Measurements from ENCODE around the gene CTSO.

The CTSO gene

DNA sequence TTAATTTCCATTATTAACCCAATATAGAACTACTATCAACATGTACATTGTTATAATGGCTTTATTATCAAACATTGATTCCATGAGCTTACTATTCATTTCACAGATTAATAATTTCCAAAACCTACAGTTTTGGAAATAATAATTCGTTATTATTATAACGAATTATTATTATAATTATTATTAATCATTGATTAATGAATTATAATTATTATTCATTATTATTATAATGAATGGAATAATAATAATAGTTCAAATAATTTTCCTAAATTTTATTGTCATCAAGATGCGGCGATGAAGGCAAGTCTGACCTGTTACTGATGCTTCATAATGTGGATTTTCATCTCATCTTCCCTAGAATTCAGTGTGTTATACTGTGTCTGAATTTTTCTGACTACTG, 22.0 kb downstream of the CTSO start:
- no peak overlapping the region for H3K4me3 ChIP-seq (ENCODE audit: low read length)
- DNase-seq (ENCODE audit: low read depth) = no peak
- TF ChIP-seq, protein P1, sequence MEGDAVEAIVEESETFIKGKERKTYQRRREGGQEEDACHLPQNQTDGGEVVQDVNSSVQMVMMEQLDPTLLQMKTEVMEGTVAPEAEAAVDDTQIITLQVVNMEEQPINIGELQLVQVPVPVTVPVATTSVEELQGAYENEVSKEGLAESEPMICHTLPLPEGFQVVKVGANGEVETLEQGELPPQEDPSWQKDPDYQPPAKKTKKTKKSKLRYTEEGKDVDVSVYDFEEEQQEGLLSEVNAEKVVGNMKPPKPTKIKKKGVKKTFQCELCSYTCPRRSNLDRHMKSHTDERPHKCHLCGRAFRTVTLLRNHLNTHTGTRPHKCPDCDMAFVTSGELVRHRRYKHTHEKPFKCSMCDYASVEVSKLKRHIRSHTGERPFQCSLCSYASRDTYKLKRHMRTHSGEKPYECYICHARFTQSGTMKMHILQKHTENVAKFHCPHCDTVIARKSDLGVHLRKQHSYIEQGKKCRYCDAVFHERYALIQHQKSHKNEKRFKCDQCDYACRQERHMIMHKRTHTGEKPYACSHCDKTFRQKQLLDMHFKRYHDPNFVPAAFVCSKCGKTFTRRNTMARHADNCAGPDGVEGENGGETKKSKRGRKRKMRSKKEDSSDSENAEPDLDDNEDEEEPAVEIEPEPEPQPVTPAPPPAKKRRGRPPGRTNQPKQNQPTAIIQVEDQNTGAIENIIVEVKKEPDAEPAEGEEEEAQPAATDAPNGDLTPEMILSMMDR (IDR thresholded peaks at IDR 0.05; ENCODE audit: insufficient read depth, low read depth, low read length, missing control alignments) = no peak

DNA sequence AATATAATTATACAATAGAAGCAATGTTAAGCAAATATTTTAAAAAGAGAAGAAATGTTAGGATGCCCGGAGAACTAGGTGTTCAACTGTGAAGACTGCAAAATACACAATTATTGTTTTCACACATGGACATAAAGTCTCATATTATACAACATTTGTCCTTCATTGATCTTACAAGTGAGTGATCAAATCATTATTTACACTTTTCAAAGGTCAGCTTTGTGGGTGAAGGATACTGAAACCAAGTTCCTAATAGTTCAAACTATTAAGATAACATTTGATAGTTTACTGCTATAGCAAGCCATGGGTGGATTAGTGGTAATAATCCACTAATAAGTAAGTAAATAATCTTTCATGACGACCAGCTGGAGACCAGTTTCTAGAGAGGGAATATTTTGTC, 23.3 kb downstream of the CTSO start:
- H3K4me3 ChIP-seq (ENCODE audit: low read length) = no peak overlapping the region
- TF ChIP-seq, protein P1 (IDR thresholded peaks at IDR 0.05; ENCODE audit: insufficient read depth, low read depth, low read length, missing control alignments) = no peak
- DNase-seq (ENCODE audit: low read depth) = no peak

DNA sequence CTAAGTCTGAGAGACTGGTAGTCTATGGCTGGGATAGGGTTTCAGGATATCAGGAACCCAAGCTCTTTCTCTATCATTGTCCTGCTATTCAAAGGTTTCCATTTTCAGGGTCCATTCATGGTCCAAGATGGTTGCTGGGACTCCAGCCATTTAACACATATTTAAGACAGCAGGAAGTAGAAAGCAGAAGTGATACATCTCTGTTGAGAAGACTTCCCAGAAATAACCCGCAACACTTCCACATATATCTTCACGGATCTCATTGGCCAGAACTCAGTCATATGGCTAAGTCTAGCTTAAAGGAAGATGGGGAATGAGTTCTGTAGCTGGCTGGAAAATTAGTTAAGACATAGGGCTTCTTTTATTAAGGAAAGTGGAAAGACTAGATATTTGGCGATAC, 23.8 kb downstream of the CTSO start:
- no peak for DNase-seq (ENCODE audit: low read depth)
- TF ChIP-seq, protein P1 (IDR thresholded peaks at IDR 0.05; ENCODE audit: insufficient read depth, low read depth, low read length, missing control alignments) = no peak
- no peak overlapping the region for H3K4me3 ChIP-seq (ENCODE audit: low read length)

DNA sequence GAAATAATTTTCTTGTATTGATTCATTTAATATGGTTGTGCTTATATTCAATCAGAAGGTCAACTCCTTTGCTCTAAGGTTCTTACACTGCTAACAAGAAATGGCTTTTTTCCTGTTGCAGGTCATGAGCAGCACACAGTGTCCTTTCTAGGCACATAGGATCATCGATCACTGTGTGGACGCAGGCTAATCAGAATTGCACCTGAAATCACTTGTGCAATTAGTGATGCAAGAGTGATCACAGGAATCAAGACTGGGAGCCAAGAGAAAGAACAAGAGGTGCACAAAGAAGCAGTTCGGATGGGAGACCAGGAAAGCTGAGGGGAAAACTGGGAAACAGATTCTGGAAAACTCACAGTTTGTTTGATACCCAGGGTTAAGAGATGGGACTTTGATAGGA, 29.0 kb downstream of the CTSO start:
- no peak overlapping the region for H3K4me3 ChIP-seq (ENCODE audit: low read length)
- DNase-seq (ENCODE audit: low read depth) = no peak
- TF ChIP-seq, protein P1 (IDR thresholded peaks at IDR 0.05; ENCODE audit: insufficient read depth, low read depth, low read length, missing control alignments) = no peak

DNA sequence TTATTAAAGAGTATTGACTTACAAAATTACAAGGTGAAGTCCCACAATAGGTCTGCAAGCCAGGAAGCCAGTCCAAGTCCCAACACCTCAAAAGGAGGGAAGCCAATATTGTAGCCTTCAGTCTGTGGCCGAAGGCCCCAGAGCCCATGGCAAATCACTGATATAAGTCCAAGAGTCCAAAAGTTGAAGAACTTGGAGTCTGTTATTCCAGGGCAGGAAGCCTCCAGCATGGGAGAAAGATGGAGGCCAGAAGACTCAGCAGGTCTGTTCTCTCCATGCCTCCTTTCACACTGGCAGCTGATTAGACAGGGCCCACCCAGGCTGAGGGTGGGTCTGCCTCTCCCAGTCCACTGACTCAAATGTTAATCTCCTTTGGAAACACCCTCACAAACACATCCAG, 32.1 kb downstream of the CTSO start:
- no peak overlapping the region for H3K4me3 ChIP-seq (ENCODE audit: low read length)
- DNase-seq (ENCODE audit: low read depth) = no peak
- TF ChIP-seq, protein P1 (IDR thresholded peaks at IDR 0.05; ENCODE audit: insufficient read depth, low read depth, low read length, missing control alignments) = no peak

DNA sequence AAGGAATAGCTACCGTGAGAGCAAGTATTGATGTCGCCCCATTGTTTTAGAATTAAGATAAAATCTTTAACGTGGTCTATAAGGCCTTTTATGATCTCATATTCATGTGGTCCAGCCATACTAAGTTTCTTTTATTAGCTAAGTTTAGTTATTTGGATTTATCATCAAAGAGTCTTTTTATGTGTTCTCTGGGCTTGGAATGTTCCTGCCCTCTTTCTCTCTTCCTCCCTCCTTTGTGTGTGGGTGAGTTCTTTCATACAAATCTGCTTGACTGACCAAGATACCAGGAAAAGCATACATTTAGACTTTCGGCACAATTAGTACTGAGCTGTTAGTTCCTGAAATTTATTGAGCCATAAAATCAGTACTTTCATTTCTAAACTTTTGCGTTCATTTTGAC, 38.9 kb downstream of the CTSO start:
- no peak for DNase-seq (ENCODE audit: low read depth)
- TF ChIP-seq, protein P1 (IDR thresholded peaks at IDR 0.05; ENCODE audit: insufficient read depth, low read depth, low read length, missing control alignments) = no peak
- no peak overlapping the region for H3K4me3 ChIP-seq (ENCODE audit: low read length)

DNA sequence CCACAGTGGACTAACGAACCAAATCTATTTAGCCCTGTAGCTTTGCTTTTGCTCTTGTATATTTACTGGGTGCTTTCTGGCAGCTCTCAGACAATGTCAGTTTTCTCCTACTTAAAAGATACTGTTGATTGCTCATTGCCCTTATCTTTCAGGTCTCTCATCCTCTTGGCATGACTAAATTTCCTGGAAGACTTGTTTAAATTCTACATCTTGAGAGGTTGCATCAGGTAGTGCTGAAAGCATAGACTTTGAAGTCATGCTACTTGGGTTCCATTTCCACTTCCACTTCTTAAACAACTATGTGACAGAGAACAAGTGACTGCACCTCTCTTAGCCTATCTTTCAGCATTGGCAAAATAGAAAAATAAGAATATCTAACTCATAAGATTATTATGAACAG, 41.8 kb downstream of the CTSO start:
- DNase-seq (ENCODE audit: low read depth) = peak; percentile 9
- TF ChIP-seq, protein P1 (IDR thresholded peaks at IDR 0.05; ENCODE audit: insufficient read depth, low read depth, low read length, missing control alignments) = no peak

More for the DNA sequence above, 41.8 kb downstream of the CTSO start:
- H3K4me3 ChIP-seq (ENCODE audit: low read length) = no peak overlapping the region
